NCI-H526 treated with DMSO at 0.1 percent for 48 hours (cell line): Measurements from ENCODE around the gene MERTK.
"Not testable (repeated sequence)": the region's sequence is repeated elsewhere in the genome, so short reads cannot be mapped to it uniquely, and the experiment has no call there.

Experiments
- DNase-seq: peaks from one replicate; lab custom pipeline; 2025; lab: John Stamatoyannopoulos, UW

The MERTK gene

DNA sequence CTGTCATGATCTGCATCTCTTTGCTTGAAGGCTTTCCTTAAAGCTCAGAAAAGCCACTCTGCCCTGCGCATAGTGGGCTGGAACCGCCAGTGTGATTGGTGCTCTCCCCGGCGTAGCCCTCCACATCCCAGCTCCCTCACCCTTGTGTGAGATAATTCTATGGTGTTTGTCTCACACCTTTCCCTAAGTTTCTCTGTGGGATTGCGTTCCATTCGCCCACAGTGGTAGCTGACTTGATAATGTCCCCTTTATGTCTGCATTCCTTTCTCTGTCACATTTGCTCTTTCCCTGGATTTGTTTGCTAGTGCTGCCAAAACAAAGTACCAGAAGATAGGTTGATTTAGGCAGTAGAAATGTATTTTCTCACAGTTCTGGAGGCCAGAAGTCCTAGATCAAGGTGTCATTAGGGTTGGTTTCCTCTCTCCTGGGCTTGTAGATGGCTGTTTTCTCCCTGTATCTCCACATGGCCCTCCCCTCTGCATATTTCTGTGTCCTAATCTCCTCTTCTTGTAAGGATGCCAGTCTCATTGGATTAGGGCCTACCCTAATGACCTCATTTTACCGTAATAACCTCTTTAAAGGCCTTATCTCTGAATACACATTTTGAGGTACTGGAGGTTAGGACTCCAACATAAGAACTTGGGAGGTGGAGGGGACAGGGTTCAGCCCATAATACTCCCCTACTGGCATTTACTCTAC lies 149.3 kb downstream of the MERTK start:
- no peak for DNase-seq

DNA sequence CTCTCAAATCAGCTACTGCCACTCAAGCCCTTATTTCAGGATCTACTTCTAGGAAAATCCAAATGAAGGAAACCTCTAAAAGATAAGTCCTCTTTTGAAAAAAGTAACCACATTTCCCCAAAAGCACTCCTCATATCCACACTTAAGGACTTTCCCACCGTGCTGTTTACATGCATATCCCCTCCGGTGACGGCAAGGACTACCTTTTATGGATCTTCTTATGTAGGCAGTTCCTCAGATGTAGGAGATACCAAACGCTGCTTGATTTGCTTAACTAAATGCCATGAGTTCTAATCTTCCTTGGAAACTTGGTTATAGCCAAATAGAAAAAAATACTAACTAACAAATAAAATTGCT lies 149.8 kb downstream of the MERTK start:
- DNase-seq = no peak

DNA sequence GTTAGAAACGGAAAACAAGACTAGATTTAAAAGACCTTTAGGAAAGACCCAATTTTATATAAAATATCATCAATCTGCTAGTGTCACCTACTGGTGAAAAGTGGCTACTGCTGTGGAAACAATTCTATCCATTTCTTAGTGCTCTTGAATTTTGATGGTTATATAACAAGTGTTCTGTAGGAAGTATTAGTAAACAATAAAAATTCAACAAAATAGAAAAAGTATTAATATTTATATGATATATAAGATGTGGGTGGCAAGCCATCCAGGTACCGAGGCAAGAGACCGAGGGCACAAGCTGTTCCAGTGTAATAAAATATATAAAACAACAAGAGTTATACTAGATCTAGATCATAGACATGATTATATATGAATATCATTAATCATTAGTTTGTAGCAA lies 150.5 kb downstream of the MERTK start:
- peak; percentile 43 for DNase-seq

DNA sequence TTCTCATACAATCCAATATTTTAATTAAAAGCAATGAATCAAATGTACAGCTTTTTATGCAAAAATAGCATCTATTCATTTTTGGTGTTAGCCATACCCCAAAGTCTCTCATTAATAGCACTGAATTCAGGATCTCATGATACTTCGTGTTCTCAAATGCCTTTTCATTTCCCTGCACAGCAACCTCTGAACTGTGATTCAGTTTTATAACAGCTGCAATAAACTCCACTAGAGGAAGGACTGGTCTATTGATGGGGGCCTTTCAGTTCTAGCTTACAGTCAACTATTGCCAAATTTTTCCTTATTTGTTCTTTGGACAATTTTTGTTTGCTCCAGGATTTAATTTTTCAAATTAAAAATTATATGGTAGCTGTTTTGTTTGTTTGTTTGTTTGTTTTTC lies 151.9 kb downstream of the MERTK start:
- DNase-seq = no peak

DNA sequence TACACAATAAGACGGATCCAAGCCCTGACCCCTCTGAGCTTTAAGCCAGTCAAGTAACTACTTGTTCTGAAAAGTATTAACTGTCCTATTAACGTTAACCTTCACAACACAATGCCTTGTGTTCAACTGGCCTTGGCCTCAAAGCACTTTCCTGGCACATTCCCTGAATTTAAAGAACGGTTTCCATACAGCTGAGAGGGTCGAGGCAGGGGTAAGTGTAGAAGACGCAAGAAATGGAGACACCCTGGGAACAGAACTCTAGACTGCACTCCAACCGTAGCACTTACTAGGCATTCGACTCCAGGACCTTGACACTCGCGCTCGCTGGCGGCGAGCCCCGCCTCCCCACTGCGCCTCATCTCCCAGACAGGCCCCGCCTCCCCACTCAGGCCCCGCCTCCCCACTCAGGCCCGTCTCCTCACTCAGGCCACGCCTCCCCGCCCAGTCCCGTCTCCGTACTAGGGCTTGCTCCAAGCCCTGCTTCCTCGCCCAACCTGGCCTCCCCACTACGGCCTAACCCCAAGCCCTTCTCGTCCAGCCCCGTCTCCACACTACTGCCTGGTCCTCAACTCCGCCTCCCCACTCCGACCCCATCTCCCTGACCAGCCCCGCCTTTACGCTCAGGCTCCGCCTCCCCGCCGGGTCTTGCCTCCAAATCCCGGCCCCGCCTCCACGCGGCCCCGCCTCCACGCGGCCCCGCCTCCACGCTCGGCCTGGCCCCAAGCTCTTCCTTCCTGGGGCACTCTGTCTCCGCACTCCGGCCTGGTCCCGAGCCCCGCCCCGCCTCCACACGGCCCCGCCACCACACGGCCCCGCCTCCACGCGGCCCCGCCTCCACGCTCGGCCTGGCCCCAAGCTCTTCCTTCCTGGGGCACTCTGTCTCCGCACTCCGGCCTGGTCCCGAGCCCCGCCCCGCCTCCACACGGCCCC lies 155.8 kb downstream of the MERTK start:
- peak; percentile 96 for DNase-seq

DNA sequence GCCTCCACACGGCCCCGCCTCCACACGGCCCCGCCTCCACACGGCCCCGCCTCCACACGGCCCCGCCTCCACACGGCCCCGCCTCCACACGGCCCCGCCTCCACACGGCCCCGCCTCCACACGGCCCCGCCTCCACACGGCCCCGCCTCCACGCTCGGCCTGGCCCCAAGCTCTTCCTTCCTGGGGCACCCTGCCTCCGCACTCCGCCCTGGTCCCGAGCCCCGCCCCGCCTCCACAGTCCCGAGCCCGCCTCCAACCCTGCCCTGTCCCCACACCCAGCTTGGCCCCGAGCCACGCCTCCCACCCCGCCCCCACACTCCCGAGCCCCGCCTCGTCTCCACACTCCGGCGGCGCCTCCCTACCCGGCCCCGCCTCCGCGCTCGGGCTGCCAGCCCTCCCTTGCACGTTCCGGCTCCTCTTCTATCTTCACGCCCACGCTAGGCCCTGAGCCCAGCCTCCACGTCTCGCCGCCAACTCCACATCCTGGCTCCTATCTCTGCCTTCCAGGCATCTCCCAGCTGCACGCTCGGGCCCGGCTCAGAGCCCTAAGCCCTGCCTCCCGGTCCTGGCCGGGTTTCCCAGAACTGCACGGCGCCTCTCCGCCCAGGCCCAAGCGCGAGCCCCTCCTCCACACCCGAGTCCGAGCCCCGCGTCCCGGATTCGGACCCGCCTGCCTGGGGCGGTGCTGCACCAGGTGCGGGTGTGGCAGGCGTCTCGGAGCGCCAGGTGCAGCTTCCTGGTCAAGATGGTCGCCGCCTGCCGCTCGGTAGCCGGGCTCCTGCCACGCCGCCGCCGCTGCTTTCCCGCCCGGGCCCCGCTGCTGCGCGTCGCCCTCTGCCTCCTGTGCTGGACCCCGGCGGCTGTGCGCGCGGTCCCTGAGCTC lies 156.7 kb downstream of the MERTK start, which contains the start of gene TMEM87B:
TSS of gene TMEM87B (plus strand) at position 423 of the 883 bp plus-strand sequence. CDS start at position 746, 323 bp downstream.
- peak; percentile 92 for DNase-seq

DNA sequence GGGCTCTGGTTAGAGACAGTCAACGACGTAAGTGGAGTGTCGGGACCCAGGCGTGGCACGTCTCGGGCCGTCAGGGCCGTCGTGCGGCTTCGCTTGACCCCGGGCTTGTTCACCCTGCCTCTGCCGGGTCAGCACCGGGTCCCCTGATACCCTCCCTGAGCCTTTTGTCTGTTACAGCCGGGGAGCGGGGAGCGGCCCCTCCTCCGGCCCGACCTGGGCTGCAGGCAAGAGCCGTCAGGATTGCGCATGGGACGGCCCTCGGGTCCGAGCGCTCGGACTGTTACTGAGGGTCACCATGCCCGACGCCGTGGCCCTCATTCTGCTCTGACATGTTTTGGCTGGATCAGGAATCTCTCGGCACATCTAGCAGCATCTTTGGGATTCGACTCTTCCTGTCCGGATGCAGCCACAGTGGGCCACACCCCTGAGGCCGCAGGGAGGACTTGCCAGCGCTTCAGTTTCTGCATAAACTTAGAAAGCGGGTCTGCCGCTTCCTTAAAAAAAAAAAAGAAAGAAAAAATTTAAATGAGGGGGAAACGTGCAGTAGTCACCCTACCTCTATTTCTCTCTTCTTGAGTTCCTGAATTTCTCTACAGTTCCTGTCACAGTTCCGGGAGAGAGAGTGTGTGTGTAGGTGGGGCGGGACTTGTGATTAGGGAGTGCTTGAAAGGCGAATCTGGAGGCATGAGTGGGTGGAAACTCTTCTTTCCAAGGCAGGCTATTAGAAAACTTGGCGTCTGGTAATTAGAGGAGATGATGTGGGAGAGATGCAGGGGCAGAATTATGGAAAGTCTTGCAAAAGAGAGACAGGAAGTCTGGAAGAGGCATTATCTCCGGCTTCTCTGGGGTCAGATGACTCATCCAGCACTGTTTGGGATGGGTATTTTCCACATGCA lies 157.6 kb downstream of the MERTK start:
- DNase-seq = no peak

DNA sequence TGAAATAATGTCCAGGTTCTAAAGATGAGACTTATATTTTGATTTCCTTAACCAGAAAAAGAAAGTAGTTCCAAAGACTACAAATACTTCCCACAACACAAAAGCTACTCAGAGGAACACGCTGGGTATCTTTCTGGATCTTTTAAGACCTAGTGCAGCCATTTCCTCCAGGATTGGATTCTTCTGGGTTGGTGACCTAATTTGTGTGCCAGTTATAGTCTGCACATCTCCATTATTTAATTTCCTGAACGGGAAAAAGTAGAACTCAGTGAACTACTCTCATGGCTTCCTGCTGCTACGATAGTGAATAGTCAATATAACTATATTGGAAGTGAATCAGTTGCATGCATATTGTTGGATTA lies 158.2 kb downstream of the MERTK start:
- no peak for DNase-seq

DNA sequence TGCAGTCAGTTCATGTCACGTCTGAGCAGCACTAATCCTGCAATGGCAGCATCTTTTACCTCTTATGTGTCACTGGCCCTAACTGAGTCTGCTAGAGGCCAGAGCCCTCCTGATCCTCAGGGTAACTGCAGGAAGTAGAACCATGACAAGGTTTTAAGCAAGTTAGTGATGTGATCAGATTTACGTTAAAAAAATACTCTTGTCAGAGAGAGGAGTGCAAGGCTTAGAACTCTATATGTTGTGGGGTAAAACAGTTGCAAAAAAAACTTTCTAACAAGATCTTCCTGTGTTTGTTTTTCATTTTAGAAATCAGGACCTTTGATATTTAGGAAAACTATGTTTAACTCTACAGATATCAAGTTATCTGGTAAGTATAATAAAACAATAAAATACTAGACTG lies 161.3 kb downstream of the MERTK start:
- DNase-seq = no peak

DNA sequence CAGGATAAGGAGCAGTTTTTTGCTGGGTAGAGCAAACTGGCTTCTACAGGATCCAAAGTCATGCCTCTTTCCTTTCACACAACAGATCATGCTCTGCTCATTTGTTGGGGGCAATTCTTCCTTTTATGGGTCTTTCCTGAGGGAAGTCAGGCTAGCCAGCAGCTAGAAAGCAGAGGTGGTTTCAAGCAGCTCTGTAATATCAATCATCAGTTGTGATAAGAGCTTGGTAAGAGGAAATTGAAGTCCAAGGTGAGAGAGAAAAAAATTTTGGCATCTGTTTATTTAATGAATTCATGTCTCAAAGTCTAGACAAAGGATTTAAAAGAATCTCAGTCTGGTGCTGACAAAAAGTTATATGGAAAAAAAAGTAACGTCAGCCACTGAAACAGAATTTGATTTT lies 162.9 kb downstream of the MERTK start:
- DNase-seq = no peak

DNA sequence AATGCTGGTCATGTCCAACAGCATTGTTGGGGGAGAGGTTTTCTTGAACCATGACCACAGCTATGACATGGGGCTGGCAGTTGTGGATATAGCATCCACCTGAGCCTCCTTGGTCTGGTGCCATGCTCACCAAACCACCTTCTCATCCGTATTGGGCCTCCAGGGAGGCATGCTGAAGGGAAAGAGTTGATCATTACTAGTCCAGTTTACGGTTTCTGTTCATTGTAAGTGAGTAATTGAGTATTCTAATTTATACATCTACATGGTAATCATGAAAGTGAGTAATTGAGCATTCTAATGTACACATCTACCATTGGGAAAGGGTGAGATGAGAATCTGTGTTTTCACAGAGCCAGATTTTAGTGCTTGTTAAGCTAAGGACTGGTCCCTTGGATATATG lies 163.4 kb downstream of the MERTK start:
- no peak for DNase-seq

DNA sequence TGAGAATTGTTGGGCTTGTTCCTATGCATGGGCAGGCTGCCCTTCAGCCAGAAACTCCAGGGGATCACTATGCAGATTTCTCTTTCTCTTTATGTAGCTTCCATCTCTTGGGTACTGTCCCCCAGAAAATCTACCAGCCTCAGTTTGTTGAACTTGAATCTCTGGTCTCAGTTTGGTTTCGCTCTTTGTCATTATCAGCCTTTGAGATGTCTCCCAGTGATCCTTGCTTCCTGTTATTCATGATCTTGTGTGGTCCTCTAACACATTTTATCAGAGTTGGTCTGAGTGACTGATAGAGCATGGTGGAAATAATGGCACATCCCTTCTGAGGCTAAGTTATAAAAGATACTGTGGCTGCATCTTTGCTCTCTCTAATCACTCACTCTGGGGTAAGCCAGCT lies 164.5 kb downstream of the MERTK start:
- DNase-seq = no peak

DNA sequence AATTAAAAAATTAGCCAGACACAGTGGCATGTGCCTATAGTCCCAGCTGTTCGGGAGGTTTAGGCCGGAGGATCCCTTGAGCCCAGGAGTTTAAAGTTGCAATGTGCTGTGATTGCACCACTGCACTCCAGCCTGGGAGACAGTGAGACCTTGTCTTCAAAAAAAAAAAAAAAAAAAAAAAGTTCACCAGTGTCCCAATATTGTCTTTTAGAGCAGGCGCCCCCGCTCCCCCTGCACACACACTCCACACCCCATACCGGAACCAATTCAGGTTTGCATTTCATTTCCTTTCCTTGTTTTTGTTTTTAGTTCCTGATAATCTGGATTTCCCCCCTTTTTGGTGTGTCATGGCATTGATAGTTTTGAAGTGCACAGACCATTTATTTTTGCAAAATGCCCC lies 167.1 kb downstream of the MERTK start:
- DNase-seq = no peak

DNA sequence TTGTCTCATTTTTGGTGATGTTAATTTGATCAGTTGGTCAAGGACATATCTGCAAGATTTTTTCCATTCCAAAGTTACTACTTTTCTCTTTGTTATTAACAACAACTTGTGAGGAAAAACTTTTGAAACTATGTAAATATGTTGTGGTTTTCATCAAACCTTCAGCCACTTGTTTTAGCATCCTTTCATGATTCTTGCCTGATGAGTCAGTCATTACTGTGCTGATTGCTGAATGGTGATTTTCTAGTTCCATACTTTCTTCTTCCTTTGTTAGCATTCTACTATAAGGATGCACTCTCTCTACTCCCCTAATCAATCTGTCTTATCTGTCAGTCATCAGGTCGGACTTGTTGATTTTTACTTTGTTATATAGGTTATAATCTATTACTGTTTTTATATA lies 167.6 kb downstream of the MERTK start:
- no peak for DNase-seq

DNA sequence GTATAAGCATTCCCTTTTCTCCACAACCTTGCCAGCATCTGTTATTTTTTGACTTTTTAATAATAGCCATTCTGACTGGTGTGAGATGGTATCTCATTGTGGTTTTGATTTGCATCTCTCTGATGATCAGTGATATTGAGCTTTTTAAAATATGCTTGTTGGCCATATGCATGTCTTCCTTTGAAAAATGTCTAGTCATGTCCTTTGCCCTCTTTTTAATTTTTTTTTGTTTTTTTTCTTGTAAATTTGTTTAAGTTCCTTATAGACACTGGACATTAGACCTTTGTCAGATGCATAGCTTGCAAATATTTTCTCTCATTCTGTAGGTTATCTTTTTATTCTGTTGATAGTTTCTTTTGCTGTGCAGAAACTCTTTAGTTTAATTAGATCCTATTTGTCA lies 171.4 kb downstream of the MERTK start:
- DNase-seq = not testable (repeated sequence)

DNA sequence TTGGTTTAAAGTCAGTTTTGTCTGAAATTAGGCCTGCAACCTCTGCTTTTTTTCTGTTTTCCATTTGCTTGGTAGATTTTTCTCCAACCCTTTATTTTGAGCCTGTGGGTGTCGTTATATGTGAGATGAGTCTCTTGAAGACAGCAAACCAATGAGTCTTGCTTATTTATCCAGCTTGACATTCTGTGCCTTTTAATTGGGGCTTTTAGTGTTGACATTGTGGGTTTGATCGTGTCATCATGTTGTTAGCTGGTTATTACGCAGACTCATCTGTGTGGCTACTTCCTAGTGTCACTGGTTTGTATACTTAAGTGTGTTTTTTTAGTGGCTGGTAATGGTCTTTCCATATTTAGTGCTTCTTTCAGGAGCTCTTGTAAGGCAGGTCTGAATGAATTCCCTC lies 175.5 kb downstream of the MERTK start:
- DNase-seq = no peak

DNA sequence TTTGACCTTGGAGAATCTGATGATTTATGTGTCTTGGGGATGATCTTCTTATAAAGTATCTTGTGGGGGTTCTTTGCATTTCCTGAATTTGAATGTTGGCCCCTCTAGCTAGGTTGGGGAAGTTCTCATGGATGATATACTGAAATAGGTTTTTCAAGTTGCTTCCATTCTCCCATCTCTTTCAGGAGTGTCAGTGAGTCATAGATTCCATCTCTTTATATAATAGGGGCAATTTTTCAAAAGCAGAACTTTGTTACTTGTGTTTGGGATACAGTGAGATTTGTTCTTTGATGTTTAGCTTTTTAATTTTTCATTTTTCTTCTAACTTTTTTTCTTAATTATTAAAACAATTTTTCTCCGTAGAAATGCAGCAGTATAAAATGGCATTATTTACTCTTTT lies 176.1 kb downstream of the MERTK start:
- DNase-seq = no peak

DNA sequence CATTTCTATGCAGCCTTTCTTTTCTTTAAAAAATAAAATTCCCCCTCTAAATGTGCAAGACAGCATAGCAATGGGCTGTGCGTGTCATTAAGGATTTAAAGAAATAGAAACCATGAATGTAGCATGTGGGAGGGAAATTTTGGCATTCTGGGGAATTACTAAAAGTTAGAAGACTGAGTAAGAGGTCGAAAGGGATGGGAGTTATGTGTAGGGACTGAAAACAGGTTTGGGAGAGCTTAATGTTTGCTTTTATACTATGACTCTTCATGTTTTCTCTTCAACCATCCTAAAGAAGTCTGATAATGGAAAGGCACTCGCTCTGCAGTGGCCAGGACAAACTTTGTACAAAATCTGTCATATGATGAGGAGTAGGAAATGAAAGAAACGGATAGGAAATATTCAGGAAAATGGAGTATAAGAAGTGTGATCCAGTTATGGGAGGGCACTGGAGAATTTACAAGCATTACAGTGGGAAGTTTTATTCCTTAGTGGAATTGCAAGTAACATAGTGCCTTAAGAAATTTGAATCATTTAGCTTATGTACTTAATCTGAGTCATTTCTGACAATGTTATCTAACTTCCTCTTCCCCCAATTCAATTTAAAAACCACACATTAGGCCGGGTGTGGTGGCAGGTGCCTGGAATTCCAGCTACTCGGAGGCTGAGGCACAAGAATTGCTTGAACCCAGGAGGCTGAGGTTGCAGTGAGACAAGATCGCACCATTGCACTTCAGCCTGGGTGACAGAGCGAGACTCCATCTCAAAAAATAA lies 177.3 kb downstream of the MERTK start:
- no peak for DNase-seq

DNA sequence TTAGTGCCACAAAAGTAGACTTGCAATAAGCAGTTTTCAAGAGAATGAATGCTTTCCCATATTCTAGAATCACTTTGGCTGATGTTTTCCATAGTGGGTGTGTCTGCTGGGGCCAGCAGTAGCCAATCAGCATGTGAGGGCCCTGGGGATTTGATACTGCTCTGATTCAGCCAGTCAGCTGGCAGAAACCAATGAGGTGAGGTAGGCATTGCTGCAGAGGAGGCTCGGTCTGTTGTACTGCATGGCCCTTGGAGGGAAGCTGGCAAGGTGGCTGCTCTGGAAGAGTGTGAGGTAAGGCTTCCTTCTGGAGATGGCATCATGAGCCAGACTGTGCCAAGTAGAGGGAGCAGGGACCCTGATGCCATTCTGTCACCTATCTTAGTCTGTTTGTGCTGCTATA lies 179.4 kb downstream of the MERTK start:
- no peak for DNase-seq
